ENCODE results near the gene HPCAL1.
"Not testable (repeated sequence)": the region's sequence is repeated elsewhere in the genome, so short reads cannot be mapped to it uniquely, and the experiment has no call there.

Gene HPCAL1

GRCh38 chr2:10285556-10286198 is 17.0 kb upstream of the HPCAL1 start:
- Histone ChIP-seq H3K4me1 (ENCODE audit: control insufficient read depth, insufficient read depth, low read length, poor library complexity, severe bottlenecking) (peaks cover 44% of the 10 kb centered on the region), H3K36me3 (ENCODE audit: control insufficient read depth, insufficient read depth, low read length) (no peaks in the 10 kb centered on the region), H3K27ac (ENCODE audit: low read depth, low read length, severe bottlenecking) (peak overlapping the region; percentile 88), H3K4me3 (ENCODE audit: extremely low read depth, insufficient read depth, low read length, poor library complexity, severe bottlenecking) (no peak overlapping the region), H3K9me3 (ENCODE audit: control insufficient read depth, low read length) (no peaks in the 10 kb centered on the region)
- WGBS, 2 experiments (ENCODE audit: insufficient coverage in 2 of 2), result 66 to 69% methylated on average over 9 to 13 of the region's 17 CpGs

DNA sequence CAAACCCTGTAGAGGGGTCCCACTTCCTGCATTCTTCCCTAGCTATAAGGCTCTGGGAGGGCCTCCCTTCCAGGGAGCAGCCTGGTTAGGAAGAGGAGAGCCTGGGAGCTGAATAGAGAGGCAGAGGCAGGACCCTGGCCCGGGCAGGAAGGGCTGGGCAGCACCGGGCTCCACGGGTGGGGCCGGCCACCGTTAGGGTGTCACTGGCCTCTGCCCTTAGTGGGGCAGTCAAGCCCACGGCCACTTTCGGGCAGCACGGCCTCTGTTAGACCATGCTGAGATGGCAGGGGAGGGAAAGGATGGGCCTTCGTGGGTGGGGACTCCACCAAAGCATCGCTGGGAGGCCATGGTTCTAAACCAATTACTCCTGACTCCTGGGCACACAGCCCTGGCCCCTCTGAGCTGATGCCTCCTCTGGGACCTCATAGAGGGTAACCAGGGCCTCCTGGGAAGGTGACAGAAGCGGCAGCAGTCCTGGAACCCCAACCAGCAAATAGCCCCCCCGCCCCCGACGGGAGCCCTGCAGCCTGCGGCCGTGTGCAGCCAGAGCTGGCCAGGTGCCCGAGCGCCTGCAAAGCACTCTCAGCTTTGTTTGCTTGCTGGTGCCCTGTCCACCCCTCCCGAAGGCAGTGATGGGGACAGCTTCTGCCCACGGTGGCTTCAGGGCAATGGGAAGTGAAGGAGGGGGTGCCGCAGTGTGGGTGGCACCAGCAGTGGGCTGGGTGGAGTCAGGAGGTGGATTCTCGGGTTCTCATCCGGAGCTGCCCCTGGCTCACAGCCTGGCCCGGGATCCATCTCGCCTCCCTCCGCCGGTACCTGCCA is 16.3 kb upstream of the HPCAL1 start:
- Histone ChIP-seq H3K9me3 (ENCODE audit: control insufficient read depth, low read length) (no peaks in the 10 kb centered on the region), H3K4me3 (ENCODE audit: extremely low read depth, insufficient read depth, low read length, poor library complexity, severe bottlenecking) (no peak overlapping the region)
- 82 to 87% methylated on average over 19 to 24 of the region's 27 CpGs for WGBS, 2 experiments (ENCODE audit: insufficient coverage in 2 of 2)

DNA sequence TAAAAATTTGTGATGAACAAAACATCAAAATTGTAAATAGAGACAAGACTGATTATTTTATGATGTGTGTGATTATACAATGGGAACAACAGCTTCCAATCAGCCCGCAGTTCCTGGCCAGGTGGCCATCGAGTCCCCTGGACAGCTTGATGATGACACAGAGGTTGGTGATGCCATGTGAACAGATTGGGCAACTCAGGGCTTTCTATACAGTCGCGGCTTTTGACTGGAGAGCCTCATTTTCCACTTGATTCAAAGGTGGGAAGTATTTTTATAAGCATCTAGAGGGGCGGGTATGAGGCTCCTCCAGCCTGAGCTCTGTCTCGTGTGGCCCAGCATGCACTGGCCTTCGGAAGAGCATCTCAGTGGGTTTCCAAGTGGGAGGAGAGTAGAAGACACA is 14.9 kb upstream of the HPCAL1 start:
- no peak overlapping the region for H3K27ac ChIP-seq (ENCODE audit: low read depth, low read length, severe bottlenecking)
- no peaks in the 10 kb centered on the region for H3K36me3 ChIP-seq (ENCODE audit: control insufficient read depth, insufficient read depth, low read length)
- H3K4me3 ChIP-seq (ENCODE audit: extremely low read depth, insufficient read depth, low read length, poor library complexity, severe bottlenecking), result no peak overlapping the region
- H3K9me3 ChIP-seq (ENCODE audit: control insufficient read depth, low read length), result no peaks in the 10 kb centered on the region
- 89 to 94% methylated on average over 7 of the region's 7 CpGs for WGBS, 2 experiments (ENCODE audit: insufficient coverage in 2 of 2)
- H3K4me1 ChIP-seq (ENCODE audit: control insufficient read depth, insufficient read depth, low read length, poor library complexity, severe bottlenecking), result peaks cover 36% of the 10 kb centered on the region

More for the DNA sequence above, 16.3 kb upstream of the HPCAL1 start:
- no peaks in the 10 kb centered on the region for H3K36me3 ChIP-seq (ENCODE audit: control insufficient read depth, insufficient read depth, low read length)
- H3K4me1 ChIP-seq (ENCODE audit: control insufficient read depth, insufficient read depth, low read length, poor library complexity, severe bottlenecking), result peaks cover 44% of the 10 kb centered on the region
- peak overlapping the region; percentile 88 for H3K27ac ChIP-seq (ENCODE audit: low read depth, low read length, severe bottlenecking)

DNA sequence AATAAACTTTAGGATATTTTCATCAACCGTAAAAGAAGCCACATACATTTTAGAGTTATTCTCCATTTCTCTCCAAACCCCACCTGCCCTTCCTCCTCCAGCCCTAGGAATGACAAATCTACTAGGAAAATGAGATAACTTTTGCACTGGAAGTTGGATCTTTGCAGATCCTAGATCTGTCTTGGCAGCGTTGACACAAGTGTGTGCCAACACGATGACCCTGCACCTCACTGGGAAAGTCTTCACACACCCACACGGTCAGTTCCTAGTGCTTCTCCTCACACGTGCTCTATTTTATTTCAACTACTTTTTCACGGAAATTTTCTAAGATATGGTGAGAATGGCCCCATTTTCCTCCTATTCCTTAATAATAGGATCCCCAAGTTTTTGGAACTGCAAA is 14.1 kb upstream of the HPCAL1 start:
- WGBS, 2 experiments (ENCODE audit: insufficient coverage in 2 of 2), result 87 to 100% methylated on average over 5 of the region's 6 CpGs
- peaks cover 28% of the 10 kb centered on the region for H3K4me1 ChIP-seq (ENCODE audit: control insufficient read depth, insufficient read depth, low read length, poor library complexity, severe bottlenecking)
- no peak overlapping the region for H3K27ac ChIP-seq (ENCODE audit: low read depth, low read length, severe bottlenecking)
- H3K4me3 ChIP-seq (ENCODE audit: extremely low read depth, insufficient read depth, low read length, poor library complexity, severe bottlenecking), result no peak overlapping the region
- H3K9me3 ChIP-seq (ENCODE audit: control insufficient read depth, low read length), result no peaks in the 10 kb centered on the region
- H3K36me3 ChIP-seq (ENCODE audit: control insufficient read depth, insufficient read depth, low read length), result no peaks in the 10 kb centered on the region

DNA sequence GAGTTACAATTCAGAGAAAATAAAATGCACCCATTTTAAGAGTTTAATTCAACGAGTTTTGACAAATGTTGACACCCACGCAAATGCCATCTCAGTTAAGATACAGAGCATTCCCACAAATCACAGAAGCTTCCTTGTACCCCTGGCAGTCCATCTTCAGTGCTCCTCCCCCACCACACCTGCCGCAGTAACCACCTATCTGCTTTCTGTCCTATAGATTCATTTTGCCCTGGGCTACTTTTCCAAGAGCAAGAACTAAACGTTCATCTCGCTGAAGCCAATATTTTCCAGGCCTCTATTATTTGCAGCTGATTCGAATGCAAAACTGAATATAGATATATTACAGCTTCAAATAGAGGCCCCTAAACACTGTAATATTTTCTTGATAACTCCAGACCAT is 13.4 kb upstream of the HPCAL1 start:
- WGBS, 2 experiments (ENCODE audit: insufficient coverage in 2 of 2), result 95 to 98% methylated on average over 5 of the region's 6 CpGs
- H3K27ac ChIP-seq (ENCODE audit: low read depth, low read length, severe bottlenecking), result no peak overlapping the region
- no peaks in the 10 kb centered on the region for H3K9me3 ChIP-seq (ENCODE audit: control insufficient read depth, low read length)
- no peaks in the 10 kb centered on the region for H3K36me3 ChIP-seq (ENCODE audit: control insufficient read depth, insufficient read depth, low read length)
- H3K4me3 ChIP-seq (ENCODE audit: extremely low read depth, insufficient read depth, low read length, poor library complexity, severe bottlenecking), result no peak overlapping the region
- peaks cover 20% of the 10 kb centered on the region for H3K4me1 ChIP-seq (ENCODE audit: control insufficient read depth, insufficient read depth, low read length, poor library complexity, severe bottlenecking)

DNA sequence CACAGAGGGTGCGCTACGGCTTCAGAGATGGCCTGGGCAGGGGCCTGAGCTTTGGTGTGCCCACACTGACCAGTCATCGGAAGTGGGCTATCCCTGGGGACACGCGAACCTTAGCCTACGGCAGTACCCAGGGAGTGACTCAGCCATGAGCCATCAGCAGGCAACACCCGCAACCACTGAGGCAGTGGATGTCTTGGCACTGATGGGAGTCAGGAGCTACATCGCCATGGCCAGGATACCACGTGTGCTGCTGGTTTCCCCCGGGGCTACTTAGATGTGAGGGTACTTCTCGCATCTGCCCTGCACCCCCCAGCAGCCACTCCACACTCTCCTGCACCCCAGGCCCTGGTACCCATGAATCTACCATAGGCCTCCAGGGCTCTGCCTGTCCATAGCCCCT is 12.8 kb upstream of the HPCAL1 start:
- Histone ChIP-seq H3K9me3 (ENCODE audit: control insufficient read depth, low read length) (no peaks in the 10 kb centered on the region), H3K27ac (ENCODE audit: low read depth, low read length, severe bottlenecking) (no peak overlapping the region), H3K4me3 (ENCODE audit: extremely low read depth, insufficient read depth, low read length, poor library complexity, severe bottlenecking) (no peak overlapping the region), H3K4me1 (ENCODE audit: control insufficient read depth, insufficient read depth, low read length, poor library complexity, severe bottlenecking) (peaks cover 15% of the 10 kb centered on the region), H3K36me3 (ENCODE audit: control insufficient read depth, insufficient read depth, low read length) (no peaks in the 10 kb centered on the region)
- 94 to 98% methylated on average over 11 of the region's 11 CpGs for WGBS, 2 experiments (ENCODE audit: insufficient coverage in 2 of 2)

- H3K4me1 ChIP-seq (ENCODE audit: control insufficient read depth, insufficient read depth, low read length, poor library complexity, severe bottlenecking); H3K9me3 ChIP-seq (ENCODE audit: control insufficient read depth, low read length); H3K36me3 ChIP-seq (ENCODE audit: control insufficient read depth, insufficient read depth, low read length); H3K27ac ChIP-seq (ENCODE audit: low read depth, low read length, severe bottlenecking); H3K4me3 ChIP-seq (ENCODE audit: extremely low read depth, insufficient read depth, low read length, poor library complexity, severe bottlenecking): not testable (repeated sequence)
- no CpG with 5 or more reads among the region's 20 CpGs for WGBS, 2 experiments (ENCODE audit: insufficient coverage in 2 of 2)
These were observed 11.3 kb upstream of the HPCAL1 start for GRCh38 chr2:10291376-10291775.

DNA sequence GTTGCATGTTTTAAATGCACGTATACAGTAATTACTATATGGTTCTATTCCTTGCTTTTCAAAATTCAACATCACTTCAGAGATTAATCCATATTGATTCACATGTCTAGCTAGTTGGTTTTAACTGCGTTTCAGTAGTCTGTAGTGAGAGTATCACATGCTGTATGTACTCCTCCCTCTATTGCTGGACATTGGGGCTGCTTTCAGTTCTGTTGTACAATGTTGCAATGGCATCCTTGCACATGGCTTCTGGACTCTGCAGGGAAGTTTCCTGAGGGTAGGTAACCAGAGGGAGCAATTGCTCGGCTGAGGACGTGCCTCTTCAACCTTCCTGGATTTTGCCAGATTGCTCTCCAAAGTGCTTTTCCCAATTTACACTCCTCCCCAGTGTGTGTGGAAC is 10.7 kb upstream of the HPCAL1 start:
- peaks cover 4% of the 10 kb centered on the region for H3K4me1 ChIP-seq (ENCODE audit: control insufficient read depth, insufficient read depth, low read length, poor library complexity, severe bottlenecking)
- H3K27ac ChIP-seq (ENCODE audit: low read depth, low read length, severe bottlenecking), result no peak overlapping the region
- no peaks in the 10 kb centered on the region for H3K36me3 ChIP-seq (ENCODE audit: control insufficient read depth, insufficient read depth, low read length)
- 100% methylated on average over 1 of the region's 4 CpGs; no CpG with 5 or more reads in 1 of the 2 experiments for WGBS, 2 experiments (ENCODE audit: insufficient coverage in 2 of 2)
- H3K9me3 ChIP-seq (ENCODE audit: control insufficient read depth, low read length), result peaks cover 6% of the 10 kb centered on the region
- no peak overlapping the region for H3K4me3 ChIP-seq (ENCODE audit: extremely low read depth, insufficient read depth, low read length, poor library complexity, severe bottlenecking)

GRCh38 chr2:10293603-10294002 is 9.1 kb upstream of the HPCAL1 start:
- peaks cover 6% of the 10 kb centered on the region for H3K9me3 ChIP-seq (ENCODE audit: control insufficient read depth, low read length)
- H3K27ac ChIP-seq (ENCODE audit: low read depth, low read length, severe bottlenecking), result no peak overlapping the region
- no peak overlapping the region for H3K4me3 ChIP-seq (ENCODE audit: extremely low read depth, insufficient read depth, low read length, poor library complexity, severe bottlenecking)
- no peaks in the 10 kb centered on the region for H3K36me3 ChIP-seq (ENCODE audit: control insufficient read depth, insufficient read depth, low read length)
- H3K4me1 ChIP-seq (ENCODE audit: control insufficient read depth, insufficient read depth, low read length, poor library complexity, severe bottlenecking), result peaks cover 17% of the 10 kb centered on the region

- WGBS, 2 experiments (ENCODE audit: insufficient coverage in 2 of 2), result 80 to 88% methylated on average over 1 of the region's 1 CpG
- H3K4me1 ChIP-seq (ENCODE audit: control insufficient read depth, insufficient read depth, low read length, poor library complexity, severe bottlenecking), result peaks cover 18% of the 10 kb centered on the region
- no peak overlapping the region for H3K4me3 ChIP-seq (ENCODE audit: extremely low read depth, insufficient read depth, low read length, poor library complexity, severe bottlenecking)
- H3K36me3 ChIP-seq (ENCODE audit: control insufficient read depth, insufficient read depth, low read length), result no peaks in the 10 kb centered on the region
- peaks cover 10% of the 10 kb centered on the region for H3K9me3 ChIP-seq (ENCODE audit: control insufficient read depth, low read length)
- H3K27ac ChIP-seq (ENCODE audit: low read depth, low read length, severe bottlenecking), result no peak overlapping the region
These were observed 8.6 kb upstream of the HPCAL1 start for GRCh38 chr2:10294077-10294476.

DNA sequence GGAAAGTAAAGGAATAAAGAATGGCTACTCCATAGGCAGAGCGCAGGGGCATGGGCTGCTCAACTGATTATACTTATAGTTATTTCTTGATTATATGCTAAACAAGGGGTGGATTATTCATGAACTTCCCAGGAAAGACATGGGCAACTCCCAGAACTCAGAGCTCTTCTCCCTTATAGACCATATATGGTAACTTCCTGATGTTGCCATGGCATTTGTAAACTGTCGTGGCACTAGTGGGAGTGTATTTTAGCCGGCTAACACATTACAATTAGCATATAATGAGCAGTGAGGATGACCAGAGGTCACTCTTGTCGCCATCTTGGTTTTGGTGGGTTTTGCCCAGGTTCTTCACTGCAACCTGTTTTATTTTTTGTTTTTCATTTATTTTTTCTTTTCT is 7.1 kb upstream of the HPCAL1 start:
- WGBS, 2 experiments (ENCODE audit: insufficient coverage in 2 of 2), result 100% methylated on average over 1 to 3 of the region's 4 CpGs
- H3K36me3 ChIP-seq (ENCODE audit: control insufficient read depth, insufficient read depth, low read length); H3K27ac ChIP-seq (ENCODE audit: low read depth, low read length, severe bottlenecking); H3K4me3 ChIP-seq (ENCODE audit: extremely low read depth, insufficient read depth, low read length, poor library complexity, severe bottlenecking): not testable (repeated sequence)
- H3K4me1 ChIP-seq (ENCODE audit: control insufficient read depth, insufficient read depth, low read length, poor library complexity, severe bottlenecking), result peaks cover 18% of the 10 kb centered on the region
- peaks cover 19% of the 10 kb centered on the region for H3K9me3 ChIP-seq (ENCODE audit: control insufficient read depth, low read length)

Measured in mesodermal cell (in vitro differentiated cells).